PFSK-1 (cell line): ENCODE data around the gene FLOT1.

Experiments used
- FOXP2 ChIP-seq: optimal IDR thresholded peaks from 2 replicates; pipeline ENCODE3; 2011; ENCODE audit warnings: borderline replicate concordance, control low read depth, inconsistent platforms; ENCODE audit not compliant: insufficient read depth; ENCODE audit errors: extremely low read length, extremely low read depth
- POLR2AphosphoS5 ChIP-seq: IDR thresholded peaks from 2 replicates; pipeline ENCODE4 v1.6.1; 2012; ENCODE audit warnings: low read depth, mild to moderate bottlenecking, control low read depth, low read length, moderate library complexity
- SIN3A ChIP-seq: IDR thresholded peaks from 2 replicates; pipeline ENCODE4 v1.6.1; 2012; ENCODE audit warnings: mild to moderate bottlenecking, low read length, moderate library complexity, borderline replicate concordance; ENCODE audit not compliant: insufficient read depth
- TAF1 ChIP-seq: IDR thresholded peaks from 2 replicates; pipeline ENCODE4 v1.6.1; 2012; ENCODE audit warnings: low read length, control low read depth, borderline replicate concordance; ENCODE audit not compliant: insufficient read depth
- TF ChIP-seq, protein P1 (sequence below), 2 experiments: IDR thresholded peaks; 2 replicates each; pipeline versions ENCODE4 v1.6.1 to v1.8.0; 2011 to 2012; ENCODE audit warnings: low read depth in 2 of 2, low read length in 2 of 2, control low read depth in 1 of 2, inconsistent platforms in 1 of 2, mild to moderate bottlenecking in 1 of 2, moderate library complexity in 1 of 2; ENCODE audit not compliant: insufficient read depth in 1 of 2

FLOT1 gene

DNA sequence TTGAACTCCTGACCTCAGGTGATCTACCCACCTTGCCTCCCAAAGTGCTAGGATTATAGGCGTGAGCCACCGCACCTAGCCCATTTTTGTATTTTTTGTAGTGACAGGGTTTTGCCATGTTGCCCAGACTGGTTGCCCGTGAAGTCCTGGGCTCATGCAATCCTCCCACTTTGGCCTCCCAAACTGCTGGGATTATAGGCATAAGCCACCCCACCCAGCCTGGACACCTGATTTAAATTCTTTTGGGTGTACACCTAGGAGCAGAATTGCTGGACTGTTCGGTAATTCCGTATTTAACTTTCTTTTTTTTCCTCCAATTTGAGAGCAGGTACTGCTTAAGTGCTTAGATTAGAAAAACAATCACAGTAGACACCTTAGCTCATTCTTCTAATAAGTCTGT, 46.1 kb downstream of the FLOT1 start:
- no peak for TF ChIP-seq SIN3A
- no peak for TF ChIP-seq FOXP2

DNA sequence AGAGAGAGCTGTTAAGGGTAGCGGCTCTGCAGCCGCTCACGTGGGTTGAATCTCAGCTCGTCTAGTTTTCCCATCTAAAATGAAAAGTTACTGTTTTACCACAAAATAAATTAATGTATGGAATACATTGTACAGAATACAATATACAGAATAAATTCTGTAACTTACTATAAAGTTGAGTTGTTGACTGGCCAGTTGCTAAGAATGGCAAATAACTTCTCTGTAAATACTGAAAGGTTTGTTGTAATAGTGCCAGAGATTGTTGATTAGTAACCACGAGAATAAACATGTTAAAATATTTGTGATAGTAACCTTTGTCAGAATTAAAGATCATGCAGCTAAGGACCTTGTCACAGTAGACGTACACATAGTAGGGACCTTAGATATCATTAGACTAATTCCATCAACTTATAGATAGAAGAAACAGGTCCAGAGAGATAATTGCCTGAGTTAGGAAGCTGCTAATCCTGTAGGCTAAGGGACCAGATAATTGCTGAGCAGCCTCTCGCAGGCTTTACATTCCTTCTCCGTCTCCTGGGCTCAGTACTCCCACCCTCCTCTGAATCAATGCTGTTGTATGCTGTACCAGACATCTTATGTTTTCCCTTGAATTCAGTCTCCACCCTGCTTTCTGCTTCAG, 51.2 kb downstream of the FLOT1 start:
- TF ChIP-seq, protein P1, sequence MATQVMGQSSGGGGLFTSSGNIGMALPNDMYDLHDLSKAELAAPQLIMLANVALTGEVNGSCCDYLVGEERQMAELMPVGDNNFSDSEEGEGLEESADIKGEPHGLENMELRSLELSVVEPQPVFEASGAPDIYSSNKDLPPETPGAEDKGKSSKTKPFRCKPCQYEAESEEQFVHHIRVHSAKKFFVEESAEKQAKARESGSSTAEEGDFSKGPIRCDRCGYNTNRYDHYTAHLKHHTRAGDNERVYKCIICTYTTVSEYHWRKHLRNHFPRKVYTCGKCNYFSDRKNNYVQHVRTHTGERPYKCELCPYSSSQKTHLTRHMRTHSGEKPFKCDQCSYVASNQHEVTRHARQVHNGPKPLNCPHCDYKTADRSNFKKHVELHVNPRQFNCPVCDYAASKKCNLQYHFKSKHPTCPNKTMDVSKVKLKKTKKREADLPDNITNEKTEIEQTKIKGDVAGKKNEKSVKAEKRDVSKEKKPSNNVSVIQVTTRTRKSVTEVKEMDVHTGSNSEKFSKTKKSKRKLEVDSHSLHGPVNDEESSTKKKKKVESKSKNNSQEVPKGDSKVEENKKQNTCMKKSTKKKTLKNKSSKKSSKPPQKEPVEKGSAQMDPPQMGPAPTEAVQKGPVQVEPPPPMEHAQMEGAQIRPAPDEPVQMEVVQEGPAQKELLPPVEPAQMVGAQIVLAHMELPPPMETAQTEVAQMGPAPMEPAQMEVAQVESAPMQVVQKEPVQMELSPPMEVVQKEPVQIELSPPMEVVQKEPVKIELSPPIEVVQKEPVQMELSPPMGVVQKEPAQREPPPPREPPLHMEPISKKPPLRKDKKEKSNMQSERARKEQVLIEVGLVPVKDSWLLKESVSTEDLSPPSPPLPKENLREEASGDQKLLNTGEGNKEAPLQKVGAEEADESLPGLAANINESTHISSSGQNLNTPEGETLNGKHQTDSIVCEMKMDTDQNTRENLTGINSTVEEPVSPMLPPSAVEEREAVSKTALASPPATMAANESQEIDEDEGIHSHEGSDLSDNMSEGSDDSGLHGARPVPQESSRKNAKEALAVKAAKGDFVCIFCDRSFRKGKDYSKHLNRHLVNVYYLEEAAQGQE (IDR thresholded peaks at IDR 0.05; ENCODE audit: insufficient read depth in 1 of 2, low read depth in 2 of 2, low read length in 2 of 2) = no peak
- TF ChIP-seq FOXP2 (no peak), TAF1 (no peak), POLR2AphosphoS5 (no peak), SIN3A (no peak)

DNA sequence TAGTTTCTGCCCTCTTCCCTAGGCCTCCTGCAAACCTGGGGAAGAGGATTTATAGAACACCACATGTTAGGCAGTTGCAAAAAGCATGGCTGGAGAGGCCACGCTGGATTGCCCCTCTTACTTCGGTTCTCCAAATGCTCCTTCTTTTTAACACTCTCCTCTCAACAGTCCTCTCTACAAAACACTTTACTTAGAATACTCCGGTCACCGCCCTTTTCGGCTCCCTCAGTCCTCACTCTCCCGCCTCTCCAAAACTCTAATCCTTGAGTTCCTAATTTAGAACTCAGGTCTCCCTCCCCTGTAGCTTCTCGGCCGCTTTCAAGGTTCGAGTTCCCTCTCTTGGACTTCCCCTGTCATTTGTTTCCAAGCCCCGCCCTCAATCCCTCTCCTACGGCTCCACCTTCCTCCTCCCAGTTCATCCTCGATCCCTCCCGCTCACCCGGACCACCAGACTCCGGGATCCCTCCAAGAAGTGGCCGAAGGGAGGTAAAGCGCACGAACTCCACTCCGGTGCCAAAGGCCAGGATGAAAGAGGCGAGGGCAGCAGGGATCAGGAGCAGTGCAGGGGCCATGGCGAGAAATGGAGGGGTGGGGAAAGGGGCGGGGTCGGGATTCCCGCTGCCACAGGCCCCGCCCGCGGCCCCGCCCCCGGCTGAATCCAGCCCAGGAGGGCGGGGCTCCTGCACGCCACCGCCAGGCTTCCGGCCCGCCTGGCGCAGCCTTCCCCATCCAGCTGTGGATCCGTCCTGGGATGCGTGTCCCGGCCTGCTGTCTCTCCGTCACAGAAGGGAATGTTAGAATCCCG, 51.9 kb downstream of the FLOT1 start, which contains the start of gene NRM:
Gene NRM (minus strand): TSS at position 582 of the 805 bp plus-strand sequence. CDS start 10 bp downstream, at position 572.
- TF ChIP-seq POLR2AphosphoS5 (peak; percentile 73), TAF1 (peak; percentile 71; the same call in 1 of the 2 replicates), FOXP2 (no peak), SIN3A (peak; percentile 93; the same call in 1 of the 2 replicates)
- TF ChIP-seq, protein P1 (IDR thresholded peaks at IDR 0.05; ENCODE audit: insufficient read depth in 1 of 2, low read depth in 2 of 2, low read length in 2 of 2) = no peak

DNA sequence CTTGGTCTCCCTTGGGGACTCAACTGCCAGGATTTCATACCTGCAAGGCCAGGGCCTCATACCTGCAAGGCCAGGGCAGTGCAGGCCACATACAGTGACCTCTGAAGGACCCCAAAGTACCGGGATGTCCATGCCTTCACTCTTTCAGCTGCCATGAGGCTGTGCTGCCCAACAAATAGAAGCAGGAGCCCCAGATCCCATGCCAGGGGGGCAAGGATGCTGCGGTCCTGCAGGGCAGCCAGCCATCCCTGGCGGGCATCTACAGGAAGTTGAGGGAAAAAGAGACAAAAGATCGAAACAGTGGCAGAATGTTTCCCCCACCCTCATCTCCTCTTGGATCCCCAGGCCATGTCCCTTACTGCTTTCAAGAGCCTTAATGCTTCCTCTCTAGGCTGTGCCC, 52.5 kb downstream of the FLOT1 start:
- no peak for TF ChIP-seq TAF1
- TF ChIP-seq FOXP2 = no peak
- TF ChIP-seq POLR2AphosphoS5 = no peak
- TF ChIP-seq, protein P1 (IDR thresholded peaks at IDR 0.05; ENCODE audit: insufficient read depth in 1 of 2, low read depth in 2 of 2, low read length in 2 of 2) = no peak
- no peak for TF ChIP-seq SIN3A

DNA sequence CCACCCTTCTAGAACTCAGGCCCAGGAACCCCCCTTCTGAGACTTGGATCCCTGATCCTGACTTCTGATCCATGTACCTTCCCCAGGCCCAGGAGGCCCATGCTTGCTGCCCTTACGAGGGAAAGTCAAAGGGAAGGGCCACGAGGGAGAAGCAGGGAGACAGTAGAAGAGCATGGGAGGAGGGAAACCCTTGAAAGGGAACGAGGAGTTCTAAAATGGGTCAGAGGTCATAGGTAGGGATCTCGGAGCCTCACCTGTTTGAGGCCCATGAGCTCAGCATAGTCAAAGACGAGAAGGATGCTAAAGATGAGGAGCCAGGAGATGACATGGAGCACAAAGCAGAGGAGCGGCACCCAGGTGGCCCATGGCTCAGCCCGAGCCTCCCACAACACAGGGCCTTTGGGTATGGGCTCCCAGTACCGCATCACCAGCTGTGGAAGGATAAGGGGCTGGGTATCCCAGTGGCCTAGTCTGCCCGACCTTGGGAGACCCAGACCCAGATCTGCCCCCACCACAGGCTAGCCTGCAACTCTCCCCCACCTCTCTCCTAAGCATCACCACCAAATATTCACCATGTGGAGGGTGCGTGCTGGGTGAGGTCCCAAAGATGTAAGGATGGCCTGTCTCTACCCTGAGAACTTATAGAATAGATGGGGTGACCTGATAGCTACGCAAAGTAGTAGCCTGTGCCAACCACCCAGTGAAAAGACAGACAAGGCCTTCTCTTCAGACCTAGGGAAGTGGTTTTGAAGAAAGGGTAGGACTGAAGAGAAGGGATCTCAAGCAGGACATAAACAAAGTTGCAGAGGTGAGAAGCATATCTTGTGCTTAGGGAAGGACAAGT, 53.2 kb downstream of the FLOT1 start:
- TF ChIP-seq, protein P1 (IDR thresholded peaks at IDR 0.05; ENCODE audit: insufficient read depth in 1 of 2, low read depth in 2 of 2, low read length in 2 of 2) = no peak
- no peak for TF ChIP-seq FOXP2
